Measurements from ENCODE around the gene SPDYE1.
"Not testable (repeated sequence)": the region's sequence is repeated elsewhere in the genome, so short reads cannot be mapped to it uniquely, and the experiment has no call there.

GRCh38 chr7:43969586-43969985, 28.1 kb upstream of the SPDYE1 start:
- not testable (repeated sequence) for TF ChIP-seq EZH2 (IDR thresholded peaks at IDR 0.05; ENCODE audit: low read length, missing control alignments); CTCF (conservative IDR thresholded peaks at IDR 0.05 in 1 of 2, IDR thresholded peaks at IDR 0.05 in 1 of 2; ENCODE audit: low read depth in 1 of 2, low read length in 2 of 2)

All from fibroblast of lung (primary cell).